Measurements from ENCODE around the gene NAA50.

DNA sequence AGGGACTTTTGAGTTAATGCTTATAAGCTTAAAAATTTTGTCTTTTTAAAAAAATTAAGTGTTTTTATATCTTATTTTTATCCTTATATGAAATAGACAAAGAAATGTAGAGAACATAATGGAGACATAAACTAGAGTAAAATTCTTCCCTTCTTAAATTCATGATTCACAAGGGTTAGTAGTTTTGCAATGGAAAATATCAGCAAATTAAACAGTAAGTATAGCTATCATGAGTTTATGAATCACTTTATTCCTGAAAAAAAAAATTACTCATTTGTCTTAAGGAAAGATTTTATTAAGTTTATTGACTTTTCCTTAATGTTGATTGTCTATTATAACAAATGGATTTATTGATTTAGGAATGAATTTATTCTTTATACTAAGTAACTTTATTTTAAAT, 5.1 kb upstream of the NAA50 start:
- TF ChIP-seq, protein P1, sequence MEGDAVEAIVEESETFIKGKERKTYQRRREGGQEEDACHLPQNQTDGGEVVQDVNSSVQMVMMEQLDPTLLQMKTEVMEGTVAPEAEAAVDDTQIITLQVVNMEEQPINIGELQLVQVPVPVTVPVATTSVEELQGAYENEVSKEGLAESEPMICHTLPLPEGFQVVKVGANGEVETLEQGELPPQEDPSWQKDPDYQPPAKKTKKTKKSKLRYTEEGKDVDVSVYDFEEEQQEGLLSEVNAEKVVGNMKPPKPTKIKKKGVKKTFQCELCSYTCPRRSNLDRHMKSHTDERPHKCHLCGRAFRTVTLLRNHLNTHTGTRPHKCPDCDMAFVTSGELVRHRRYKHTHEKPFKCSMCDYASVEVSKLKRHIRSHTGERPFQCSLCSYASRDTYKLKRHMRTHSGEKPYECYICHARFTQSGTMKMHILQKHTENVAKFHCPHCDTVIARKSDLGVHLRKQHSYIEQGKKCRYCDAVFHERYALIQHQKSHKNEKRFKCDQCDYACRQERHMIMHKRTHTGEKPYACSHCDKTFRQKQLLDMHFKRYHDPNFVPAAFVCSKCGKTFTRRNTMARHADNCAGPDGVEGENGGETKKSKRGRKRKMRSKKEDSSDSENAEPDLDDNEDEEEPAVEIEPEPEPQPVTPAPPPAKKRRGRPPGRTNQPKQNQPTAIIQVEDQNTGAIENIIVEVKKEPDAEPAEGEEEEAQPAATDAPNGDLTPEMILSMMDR (IDR thresholded peaks at IDR 0.05; ENCODE audit: low read length) = no peak
- TF ChIP-seq EZH2 (IDR thresholded peaks at IDR 0.05; ENCODE audit: borderline replicate concordance, low read length) = no peak
